SK-N-MC (cell line): ENCODE data around the gene ST8SIA6.

Experiments used
- EZH2 ChIP-seq: fragments of 200-600 bp; sonication (generic); IDR thresholded peaks from one replicate; pipeline ENCODE4 v1.6.1; 2017; ENCODE audit warnings: antibody characterized with exemption
- FOXP2 ChIP-seq: optimal IDR thresholded peaks from 2 replicates; pipeline ENCODE3; 2011; ENCODE audit warnings: mild to moderate bottlenecking, moderate library complexity; ENCODE audit not compliant: insufficient read depth; ENCODE audit errors: extremely low read length, control extremely low read depth
- POLR2AphosphoS5 ChIP-seq: IDR thresholded peaks from 2 replicates; pipeline ENCODE4 v1.6.1; 2012; ENCODE audit warnings: mild to moderate bottlenecking, low read depth, low read length, borderline replicate concordance

DNA sequence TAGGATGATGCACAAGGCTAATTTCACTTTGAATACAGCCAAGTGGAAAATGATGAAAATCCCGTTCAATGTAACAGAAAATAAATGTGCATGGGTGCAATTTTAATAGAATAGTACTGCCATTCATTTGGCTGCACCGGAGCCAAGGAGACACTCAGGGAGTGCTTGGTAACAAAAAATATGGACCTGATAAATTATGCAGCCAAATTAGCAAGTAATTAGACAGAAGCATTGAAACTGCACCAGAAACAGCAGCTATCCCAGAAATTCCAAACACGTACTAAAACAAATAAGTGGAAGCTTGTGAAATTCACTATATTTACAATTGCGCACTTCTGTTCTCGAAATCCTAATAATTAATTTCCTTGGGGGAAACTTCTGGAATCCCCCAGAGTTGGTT, 31.5 kb downstream of the ST8SIA6 start:
- TF ChIP-seq POLR2AphosphoS5: no peak
- no peak for TF ChIP-seq EZH2
- TF ChIP-seq FOXP2: no peak
